ENCODE measurements around the gene DTX3.
A peak's percentile ranks its signal among the peaks of the same experiment; 100 is the strongest.
"Not testable (repeated sequence)": the region's sequence is repeated elsewhere in the genome, so short reads cannot be mapped to it uniquely, and the experiment has no call there.

Gene DTX3

DNA sequence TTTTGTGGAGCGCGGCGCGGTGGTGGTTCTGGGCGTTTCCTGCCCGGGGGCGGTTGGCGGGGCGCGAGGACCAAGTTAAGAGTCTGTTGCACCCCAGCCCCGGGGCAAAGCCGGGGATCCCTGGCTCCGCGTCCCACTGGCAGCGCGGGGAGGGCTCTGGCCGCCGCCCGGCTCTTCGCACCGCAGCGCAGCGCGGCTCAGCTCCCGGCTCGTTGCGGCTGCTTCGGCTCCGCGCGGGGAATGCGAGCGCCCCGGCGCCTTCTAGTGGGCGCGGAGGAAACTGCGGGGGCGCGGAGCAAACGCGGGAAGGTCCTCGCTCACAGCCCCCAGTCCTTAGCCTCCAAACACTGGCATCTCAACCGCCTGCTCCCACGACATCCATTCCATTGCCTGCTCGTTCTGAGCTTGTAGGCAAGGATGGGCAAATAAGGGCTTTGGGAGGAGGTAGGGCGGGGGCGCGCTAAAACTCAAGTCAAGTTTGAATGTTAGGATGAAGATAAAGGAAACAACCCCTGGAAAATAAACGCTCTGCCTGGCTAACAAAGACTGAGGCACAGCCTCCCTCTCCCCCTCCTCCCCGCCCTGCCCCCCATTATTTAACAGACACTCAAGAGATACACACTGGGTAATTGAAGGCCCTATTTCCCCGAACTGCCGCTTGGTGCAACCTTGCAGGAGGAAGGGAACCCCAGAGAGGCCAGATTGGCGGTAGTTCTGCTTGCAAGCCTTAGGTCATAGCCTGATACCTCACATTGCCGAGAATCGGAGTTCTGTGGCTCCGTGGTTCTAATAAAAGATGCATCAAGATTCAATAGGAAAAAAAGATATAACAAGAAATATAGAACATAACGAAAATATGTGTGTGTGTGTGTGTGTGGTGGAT is 28.6 kb downstream of the DTX3 start, which contains the start of gene B4GALNT1:
TSS of gene B4GALNT1 (minus strand) at position 244 of the 883 bp plus-strand sequence. CDS start 1,069 bp downstream, outside the sequence.
- peak; percentile 74 for DNase-seq

DNA sequence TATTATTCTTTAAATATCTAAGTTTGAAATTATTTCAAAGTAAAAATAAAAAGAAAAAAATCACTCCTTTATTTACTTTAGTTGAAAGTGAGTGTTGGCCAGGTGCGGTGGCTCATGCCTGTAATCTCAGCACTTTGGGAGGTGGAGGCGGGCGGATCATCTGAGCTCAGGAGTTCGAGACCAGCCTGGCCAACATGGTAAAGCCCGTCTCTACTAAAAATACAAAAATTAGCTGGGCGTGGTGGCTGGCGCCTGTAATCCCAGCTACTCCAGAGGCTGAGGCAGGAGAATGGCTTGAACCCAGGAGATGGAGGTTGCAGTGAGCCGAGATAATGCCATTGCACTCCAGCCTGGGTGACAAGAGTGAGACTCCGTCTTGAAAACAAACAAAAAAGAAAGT is 32.1 kb downstream of the DTX3 start:
- not testable (repeated sequence) for DNase-seq

DNA sequence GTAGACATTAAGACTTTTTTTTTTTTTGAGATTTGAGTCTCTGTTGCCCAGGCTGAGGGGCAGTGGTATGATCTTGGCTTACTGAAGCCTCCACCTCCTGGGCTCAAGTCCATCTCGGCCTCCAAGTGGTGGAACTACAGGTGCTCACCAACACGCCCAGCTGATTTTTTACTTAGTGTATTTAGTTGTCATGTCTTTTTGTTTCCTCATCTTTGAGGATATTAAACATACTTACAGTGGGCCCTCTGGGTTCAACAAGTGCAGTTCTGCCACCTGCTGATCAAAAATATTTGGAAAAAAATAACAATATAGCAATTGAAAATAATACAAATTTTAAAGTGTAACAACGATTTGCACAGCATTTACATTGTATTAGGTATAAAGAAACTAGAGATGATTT is 32.7 kb downstream of the DTX3 start:
- DNase-seq, result no peak

DNA sequence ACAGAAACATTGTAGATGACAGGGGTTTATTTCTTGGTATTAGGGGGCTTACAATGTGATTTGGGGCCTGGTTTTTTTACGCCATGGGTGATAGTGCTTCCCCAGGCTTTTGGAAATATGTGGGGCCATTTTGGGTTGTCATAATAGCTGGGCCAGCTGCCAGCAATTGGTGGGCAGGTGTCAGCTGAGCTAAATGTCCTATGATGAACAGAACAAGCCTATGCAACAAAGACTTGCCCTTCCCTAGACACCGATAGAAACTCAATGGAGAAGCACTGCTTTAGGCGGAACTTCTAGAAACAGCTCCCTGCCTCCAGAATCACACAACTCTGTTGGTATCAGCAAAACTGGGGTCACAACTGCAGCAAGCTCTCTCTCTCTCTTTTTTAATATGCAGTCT is 33.5 kb downstream of the DTX3 start:
- no peak for DNase-seq

DNA sequence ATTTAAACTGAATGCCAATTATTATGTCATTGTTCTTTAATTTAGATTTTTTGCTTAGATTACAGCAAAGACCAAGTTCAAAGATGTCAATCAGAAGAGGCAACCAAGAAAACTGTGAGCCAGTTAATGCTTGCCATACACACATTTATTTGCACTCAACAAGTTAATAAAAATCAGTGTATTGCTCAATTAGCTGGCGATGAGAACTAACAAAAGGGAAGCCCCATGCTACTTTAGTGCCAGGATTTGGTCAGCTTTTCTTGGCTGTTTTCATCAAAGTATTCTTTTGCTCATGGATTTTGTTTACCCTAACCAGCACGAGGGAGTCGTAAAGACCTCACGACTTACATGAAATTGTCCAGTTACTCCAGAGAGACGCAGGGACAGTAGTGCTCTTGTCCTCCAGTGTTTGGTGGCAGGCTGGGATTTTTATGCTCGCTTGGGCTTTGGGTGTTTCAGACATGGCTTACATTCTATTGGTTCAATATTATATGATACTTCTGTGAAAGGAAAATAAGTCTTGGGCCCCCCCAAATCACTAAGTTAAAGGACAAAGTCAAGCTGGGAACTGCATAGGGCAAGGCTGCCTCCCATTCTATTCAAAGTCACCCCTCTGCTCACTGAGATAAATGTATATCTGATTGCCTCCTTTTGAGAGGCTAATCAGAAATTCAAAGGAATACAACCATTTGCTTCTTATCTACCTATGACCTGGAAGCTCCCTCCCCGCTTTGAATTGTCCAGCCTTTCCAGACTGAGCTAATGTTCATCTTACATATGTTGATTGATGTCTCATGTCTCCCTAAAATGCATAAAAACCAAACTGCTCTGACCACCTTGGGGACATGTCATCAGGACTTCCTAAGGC is 35.8 kb downstream of the DTX3 start:
- no peak for DNase-seq

DNA sequence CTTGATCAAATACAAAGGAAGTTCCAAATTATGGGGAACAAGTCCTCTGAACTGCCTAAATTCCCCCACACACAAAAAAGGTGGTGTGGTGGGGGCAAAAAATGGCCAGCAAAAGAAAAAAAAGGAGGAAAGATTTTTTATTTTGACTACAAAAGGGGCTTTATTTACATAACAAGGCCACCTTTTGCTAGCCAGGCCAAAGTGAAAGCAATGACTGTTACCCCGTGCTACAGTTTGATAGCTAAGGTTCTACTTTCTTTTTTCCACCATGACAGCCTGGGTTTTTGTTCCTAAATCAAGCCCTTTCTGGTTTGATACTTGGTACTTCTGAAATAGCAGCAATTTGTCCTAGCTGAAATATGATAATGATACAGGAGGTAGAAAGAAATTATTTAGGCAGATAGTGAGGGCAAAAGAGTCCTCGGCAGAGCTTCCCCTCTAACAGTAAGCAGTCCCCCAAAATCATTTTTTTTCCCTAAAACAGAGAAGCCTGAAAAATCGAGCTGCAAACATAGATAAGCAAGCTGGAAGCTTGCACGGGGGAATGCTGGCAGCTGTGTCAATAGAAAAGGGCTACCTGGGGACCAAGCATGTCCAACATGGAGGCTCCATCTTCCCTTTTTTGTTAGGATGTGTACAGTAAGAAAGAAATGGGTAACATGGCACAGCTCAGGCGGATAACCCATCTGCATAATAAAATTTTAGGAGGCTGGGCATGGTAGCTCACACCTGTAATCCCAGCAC is 37.2 kb downstream of the DTX3 start:
- no peak for DNase-seq

DNA sequence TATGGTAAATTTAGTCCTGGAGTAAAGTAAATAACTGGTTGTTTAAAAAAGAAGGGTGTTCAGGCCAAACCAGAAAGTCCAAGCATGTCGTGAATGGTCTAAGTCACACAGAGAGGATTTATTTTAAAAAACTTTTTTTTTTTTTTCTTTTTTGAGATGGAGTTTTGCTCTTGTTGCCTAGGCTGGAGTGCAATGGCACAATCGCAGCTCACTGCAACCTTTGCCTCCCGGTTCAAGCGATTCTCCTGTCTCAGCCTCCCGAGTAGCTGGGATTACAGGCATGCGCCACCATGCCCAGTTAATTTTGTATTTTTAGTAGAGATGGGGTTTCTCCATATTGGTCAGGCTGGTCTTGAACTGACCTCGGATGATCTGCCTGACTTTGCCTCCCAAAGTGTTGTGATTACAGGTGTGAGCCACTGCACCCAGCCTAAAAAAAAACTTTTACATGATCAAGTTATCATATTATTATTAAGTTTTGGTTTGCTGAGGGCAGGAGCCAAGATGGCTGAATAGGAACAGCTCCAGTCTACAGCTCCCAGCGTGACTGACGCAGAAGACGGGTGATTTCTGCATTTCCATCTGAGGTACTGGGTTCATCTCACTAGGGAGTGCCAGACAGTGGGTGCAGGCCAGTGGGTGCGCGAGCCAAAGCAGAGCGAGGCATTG is 41.5 kb downstream of the DTX3 start:
- not testable (repeated sequence) for DNase-seq

- not testable (repeated sequence) for DNase-seq
Measured at GRCh38 chr12:57646659-57647049, 42.0 kb downstream of the DTX3 start.

DNA sequence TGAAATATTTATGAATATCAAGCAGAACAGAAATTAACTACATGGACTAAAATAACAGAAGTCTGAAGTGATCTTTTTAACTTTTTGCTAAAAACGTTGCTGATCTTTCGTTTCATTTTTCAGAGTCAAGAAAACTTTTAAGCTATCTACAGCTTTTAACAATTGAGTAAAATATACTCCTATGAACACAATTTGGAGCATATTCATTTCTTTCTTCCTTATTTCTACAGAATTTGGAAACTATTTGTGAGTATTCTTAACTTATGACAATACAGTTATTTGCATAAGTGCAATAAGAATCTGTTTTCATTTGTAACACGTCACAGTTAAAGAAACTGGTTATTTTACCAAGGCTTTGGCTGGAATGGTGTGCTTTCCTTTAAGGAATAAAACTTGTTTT is 49.4 kb downstream of the DTX3 start:
- DNase-seq, result no peak

- no peak for DNase-seq
Measured at GRCh38 chr12:57655541-57656240, 51.1 kb downstream of the DTX3 start.

GRCh38 chr12:57656408-57656807 is 51.8 kb downstream of the DTX3 start:
- not testable (repeated sequence) for DNase-seq

- DNase-seq, result no peak
Measured at GRCh38 chr12:57657744-57658143, 53.1 kb downstream of the DTX3 start.

DNA sequence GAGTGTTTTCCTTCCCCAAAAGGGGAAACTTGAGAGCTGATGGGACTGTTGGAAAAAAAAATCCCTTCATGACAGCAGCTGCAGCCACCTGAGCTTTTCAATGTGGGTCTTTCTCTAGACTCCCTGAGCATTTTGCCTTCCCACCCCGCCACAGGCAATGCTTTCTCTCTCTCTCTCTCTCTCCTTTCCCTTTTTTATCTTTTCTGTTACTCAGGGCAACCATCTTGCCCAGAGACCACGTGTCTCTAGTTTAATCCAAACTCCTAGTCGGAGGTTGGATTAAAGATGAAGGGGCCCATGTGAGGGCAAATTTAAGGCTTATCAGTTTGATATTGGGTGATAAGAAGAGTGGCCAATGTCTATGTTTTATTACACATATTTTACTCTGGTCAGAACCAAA is 54.3 kb downstream of the DTX3 start:
- no peak for DNase-seq
